ENCODE results near the gene TLDC2.
A peak's percentile ranks its signal among the peaks of the same experiment; 100 is the strongest.
"Not testable (repeated sequence)": the region's sequence is repeated elsewhere in the genome, so short reads cannot be mapped to it uniquely, and the experiment has no call there.

Gene TLDC2

DNA sequence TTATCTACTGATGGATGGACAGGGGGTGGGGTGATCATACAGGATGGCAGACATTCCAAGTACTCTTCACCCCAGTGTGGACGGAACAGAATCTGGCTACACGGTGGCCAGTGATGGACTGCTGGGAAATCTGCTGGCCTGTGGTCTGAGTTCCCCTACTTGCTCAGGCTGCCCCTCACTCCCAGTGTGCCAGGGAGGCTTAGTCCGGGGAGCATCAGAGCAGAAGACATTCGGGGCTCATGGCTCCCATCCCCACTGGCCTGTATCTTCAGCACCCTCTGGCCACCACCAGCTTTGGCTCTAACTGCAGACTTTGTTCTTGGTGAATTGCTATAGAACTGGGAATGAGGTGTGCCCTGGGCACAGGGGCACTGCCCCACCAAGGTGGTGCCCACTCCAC is 15.3 kb downstream of the TLDC2 start:
- Mint-ChIP-seq H3K36me3 (ENCODE audit: low read depth) (peaks cover 59% of the 10 kb centered on the region), H3K9me3 (no peaks in the 10 kb centered on the region), H3K27me3 (no peaks in the 10 kb centered on the region)

DNA sequence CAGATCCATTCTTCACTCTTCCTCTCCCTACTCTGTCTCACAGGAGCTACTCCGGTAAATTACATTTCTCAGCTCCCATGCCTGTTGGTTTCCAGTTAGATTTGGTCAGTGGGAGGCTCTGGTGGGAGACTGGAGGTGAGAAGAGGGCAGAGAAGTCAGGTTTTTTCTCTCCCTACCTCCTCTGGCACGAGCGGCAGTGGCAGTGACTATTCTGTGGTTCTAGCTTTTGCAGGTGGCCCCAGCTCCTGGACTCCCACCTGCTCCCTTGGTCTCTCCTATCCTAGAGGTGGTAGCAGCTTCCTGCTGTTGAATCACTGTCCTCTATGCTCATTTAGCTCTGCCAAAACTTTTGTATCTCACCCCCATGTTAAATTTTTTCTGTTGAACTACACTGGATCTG is 17.9 kb downstream of the TLDC2 start:
- peaks cover 12% of the 10 kb centered on the region for H3K4me1 Mint-ChIP-seq (ENCODE audit: low read depth)
- no peaks in the 10 kb centered on the region for H3K27me3 Mint-ChIP-seq
- H3K36me3 Mint-ChIP-seq (ENCODE audit: low read depth): peaks cover 84% of the 10 kb centered on the region
- no peak overlapping the region for H3K4me3 Mint-ChIP-seq
- H3K27ac Mint-ChIP-seq: peak overlapping the region; percentile 73
- H3K9me3 Mint-ChIP-seq: no peaks in the 10 kb centered on the region
- no peak for DNase-seq

More for the DNA sequence above, 15.3 kb downstream of the TLDC2 start:
- H3K4me3 Mint-ChIP-seq: no peak overlapping the region
- H3K27ac Mint-ChIP-seq: peak overlapping the region; percentile 85
- DNase-seq: no peak
- peaks cover 22% of the 10 kb centered on the region for H3K4me1 Mint-ChIP-seq (ENCODE audit: low read depth)

DNA sequence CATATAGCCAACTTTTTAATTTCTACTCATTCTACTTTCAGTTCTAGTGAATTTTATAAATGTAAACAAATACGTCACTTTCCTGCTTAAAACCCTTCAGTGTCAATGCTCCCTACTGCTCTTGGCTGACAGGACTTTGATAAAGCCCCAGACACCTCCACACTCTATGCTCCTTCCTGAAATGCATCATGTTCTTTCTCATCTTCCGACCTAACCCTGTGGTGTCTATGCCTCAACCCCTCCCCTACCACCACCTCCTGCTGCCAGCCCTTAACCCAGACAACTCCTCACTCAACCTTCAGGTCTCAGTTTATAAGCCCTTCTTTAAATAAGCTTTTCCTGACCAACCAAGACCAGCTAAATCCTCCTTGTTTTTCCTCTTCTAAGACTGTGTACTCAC is 19.1 kb downstream of the TLDC2 start:
- DNase-seq: no peak
- Mint-ChIP-seq H3K9me3 (no peaks in the 10 kb centered on the region), H3K27me3 (no peaks in the 10 kb centered on the region), H3K27ac (peak overlapping the region; percentile 79), H3K36me3 (ENCODE audit: low read depth) (peaks cover 86% of the 10 kb centered on the region), H3K4me3 (no peak overlapping the region), H3K4me1 (ENCODE audit: low read depth) (peaks cover 8% of the 10 kb centered on the region)

DNA sequence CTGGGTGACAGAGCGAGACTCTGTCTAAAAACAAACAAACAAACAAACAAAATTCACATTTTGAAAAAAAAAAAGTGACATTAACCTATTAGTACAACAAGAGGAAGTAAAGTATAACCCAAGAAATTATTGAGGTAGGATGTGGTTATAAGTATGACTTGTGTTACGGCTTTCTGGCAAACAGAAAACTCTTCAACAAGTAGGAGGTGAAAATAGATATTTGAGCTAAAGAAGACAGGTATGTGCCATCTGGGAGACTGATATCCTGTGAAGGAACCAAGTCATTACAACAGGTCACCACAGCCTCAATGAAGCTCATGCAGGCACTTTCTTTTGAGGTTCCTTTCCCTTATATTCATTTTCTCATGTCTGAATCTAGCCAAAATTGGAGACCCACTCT is 28.8 kb downstream of the TLDC2 start:
- no peak overlapping the region for H3K4me3 Mint-ChIP-seq

DNA sequence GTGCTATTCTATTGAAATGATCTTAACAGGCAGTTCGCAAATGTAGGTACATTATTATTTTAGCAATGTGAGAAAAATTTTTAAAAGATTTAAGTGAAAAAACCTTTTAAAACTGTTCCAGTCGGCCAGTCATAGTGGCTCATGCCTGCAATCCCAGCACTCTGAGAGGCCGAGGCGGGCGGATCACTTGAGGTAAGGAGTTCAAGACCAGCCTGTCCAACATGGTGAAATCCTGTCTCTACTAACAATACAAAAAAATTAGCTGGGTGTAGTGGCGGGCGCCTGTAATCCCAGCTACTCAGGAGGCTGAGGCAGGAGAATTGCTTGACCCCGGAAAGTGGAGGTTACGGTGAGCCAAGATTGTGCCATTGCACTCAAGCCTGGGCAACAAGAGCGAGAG is 29.6 kb downstream of the TLDC2 start:
- H3K4me1 Mint-ChIP-seq (ENCODE audit: low read depth): peaks cover 11% of the 10 kb centered on the region
- not testable (repeated sequence) for H3K9me3 Mint-ChIP-seq, DNase-seq, H3K27me3 Mint-ChIP-seq, H3K4me3 Mint-ChIP-seq
- peak overlapping the region; percentile 50 for H3K27ac Mint-ChIP-seq
- peaks cover 74% of the 10 kb centered on the region for H3K36me3 Mint-ChIP-seq (ENCODE audit: low read depth)

More for the DNA sequence above, 28.8 kb downstream of the TLDC2 start:
- DNase-seq: no peak
- Mint-ChIP-seq H3K9me3 (no peaks in the 10 kb centered on the region), H3K27me3 (no peaks in the 10 kb centered on the region), H3K36me3 (ENCODE audit: low read depth) (peaks cover 69% of the 10 kb centered on the region), H3K4me1 (ENCODE audit: low read depth) (peaks cover 11% of the 10 kb centered on the region), H3K27ac (peak overlapping the region; percentile 83)

DNA sequence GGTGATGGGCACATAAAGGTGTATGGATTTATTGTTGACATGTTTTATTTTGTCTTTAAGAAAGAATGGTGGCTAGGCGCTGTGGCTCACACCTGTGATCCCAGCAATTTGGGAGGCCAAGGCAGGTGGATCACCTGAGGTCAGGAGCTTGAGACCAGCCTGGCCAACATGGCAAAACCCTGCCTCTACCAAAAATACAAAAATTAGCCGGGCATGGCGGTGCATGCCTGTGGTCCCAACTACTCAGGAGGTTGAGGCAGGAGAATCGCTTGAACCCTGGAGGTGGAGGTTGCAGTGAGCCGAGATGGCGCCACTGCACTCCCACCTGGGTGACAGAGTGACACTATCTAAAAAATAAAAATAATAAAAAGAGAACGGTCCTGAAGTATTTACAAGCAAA is 30.1 kb downstream of the TLDC2 start:
- DNase-seq, H3K4me3 Mint-ChIP-seq, H3K27me3 Mint-ChIP-seq, H3K9me3 Mint-ChIP-seq: not testable (repeated sequence)
- H3K4me1 Mint-ChIP-seq (ENCODE audit: low read depth): peaks cover 11% of the 10 kb centered on the region
- peak overlapping the region; percentile 50 for H3K27ac Mint-ChIP-seq
- peaks cover 73% of the 10 kb centered on the region for H3K36me3 Mint-ChIP-seq (ENCODE audit: low read depth)

DNA sequence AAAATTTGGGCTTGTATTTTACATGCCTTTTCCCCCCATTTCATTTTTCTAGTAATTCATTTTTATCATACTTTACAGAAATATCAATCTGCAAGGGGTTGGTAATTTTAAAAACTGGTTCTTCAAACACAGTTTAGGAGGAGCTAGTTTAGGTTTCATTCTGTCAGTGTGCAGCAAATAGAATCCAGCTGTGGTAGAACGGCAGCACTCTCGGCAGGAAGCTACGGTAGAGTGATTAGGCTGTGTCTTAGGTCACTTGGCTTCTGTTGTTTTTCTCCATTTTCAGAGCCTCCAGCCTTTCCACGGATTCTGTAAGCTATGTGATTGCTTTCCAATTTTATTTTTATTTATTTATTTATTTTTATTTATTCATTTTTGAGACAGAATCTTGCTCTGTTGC is 32.7 kb downstream of the TLDC2 start:
- Mint-ChIP-seq H3K4me3 (no peak overlapping the region), H3K9me3 (no peaks in the 10 kb centered on the region), H3K27me3 (no peaks in the 10 kb centered on the region), H3K36me3 (ENCODE audit: low read depth) (peaks cover 73% of the 10 kb centered on the region), H3K27ac (no peak overlapping the region), H3K4me1 (ENCODE audit: low read depth) (peaks cover 11% of the 10 kb centered on the region)
- no peak for DNase-seq

DNA sequence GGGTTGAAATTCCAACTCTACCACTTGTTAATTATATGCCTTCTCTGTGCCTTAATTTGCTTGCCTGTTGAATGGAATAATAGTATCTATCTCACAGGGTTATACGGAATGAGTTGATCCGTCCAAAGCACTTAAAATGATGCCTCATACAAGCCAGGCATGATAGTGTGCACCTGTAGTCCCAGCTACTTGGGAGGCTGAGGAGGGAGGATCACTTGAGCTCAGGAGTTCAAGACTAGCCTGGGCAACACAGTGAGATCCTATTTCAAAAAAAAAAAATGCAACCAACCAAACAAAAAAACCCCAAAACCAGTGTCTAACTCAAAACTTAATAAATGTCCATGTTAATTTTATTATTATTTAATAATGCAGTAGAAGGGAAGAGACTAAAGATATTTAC is 40.3 kb downstream of the TLDC2 start:
- Mint-ChIP-seq H3K4me1 (ENCODE audit: low read depth) (peaks cover 9% of the 10 kb centered on the region), H3K4me3 (no peak overlapping the region), H3K27me3 (no peaks in the 10 kb centered on the region), H3K36me3 (ENCODE audit: low read depth) (peaks cover 64% of the 10 kb centered on the region), H3K27ac (peak overlapping the region; percentile 50), H3K9me3 (no peaks in the 10 kb centered on the region)
- DNase-seq: no peak

DNA sequence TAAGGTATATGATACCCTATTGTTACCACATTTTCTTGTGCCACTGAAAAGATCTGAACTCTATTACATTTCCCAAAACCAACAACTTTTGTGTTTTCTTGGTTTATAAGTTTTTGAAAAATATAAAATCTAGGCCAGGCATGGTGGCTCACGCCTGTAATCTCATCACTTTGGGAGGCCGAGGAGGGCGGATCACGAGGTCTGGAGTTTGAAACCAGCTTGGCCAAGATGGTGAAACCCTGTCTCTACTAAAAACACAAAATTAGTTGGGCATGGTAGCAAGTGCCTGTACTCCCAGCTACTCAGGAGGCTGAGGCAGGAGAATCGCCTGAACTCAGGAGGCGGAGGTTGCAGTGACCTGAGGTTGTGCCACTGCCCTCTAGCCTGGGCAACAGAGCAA is 41.3 kb downstream of the TLDC2 start:
- H3K27me3 Mint-ChIP-seq: no peaks in the 10 kb centered on the region

DNA sequence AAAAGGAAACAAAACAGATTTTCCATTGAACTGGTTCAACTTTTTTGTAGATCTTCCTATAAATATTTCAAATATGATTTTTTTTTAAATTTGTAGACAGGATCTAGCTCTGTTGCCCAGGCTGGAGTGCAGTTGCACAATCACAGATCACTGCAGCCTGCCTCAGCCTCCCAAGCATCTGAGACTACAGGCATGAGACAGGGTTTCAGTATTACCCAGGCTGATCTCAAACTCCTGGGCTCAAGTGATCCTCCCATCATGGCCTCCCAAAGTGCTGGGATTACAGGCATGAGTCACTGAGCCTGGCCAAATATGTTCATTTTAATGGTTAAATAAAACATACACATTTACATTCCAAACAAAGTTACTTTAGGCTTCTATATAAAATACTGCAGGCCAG is 42.0 kb downstream of the TLDC2 start:
- no peak overlapping the region for H3K27ac Mint-ChIP-seq
- peaks cover 60% of the 10 kb centered on the region for H3K36me3 Mint-ChIP-seq (ENCODE audit: low read depth)
- H3K4me1 Mint-ChIP-seq (ENCODE audit: low read depth): peaks cover 12% of the 10 kb centered on the region
- no peaks in the 10 kb centered on the region for H3K27me3 Mint-ChIP-seq
- no peaks in the 10 kb centered on the region for H3K9me3 Mint-ChIP-seq
- DNase-seq: peak; percentile 22
- no peak overlapping the region for H3K4me3 Mint-ChIP-seq

More for the DNA sequence above, 41.3 kb downstream of the TLDC2 start:
- Mint-ChIP-seq H3K27ac (peak overlapping the region; percentile 22), H3K9me3 (no peaks in the 10 kb centered on the region), H3K4me3 (no peak overlapping the region), H3K4me1 (ENCODE audit: low read depth) (peaks cover 9% of the 10 kb centered on the region), H3K36me3 (ENCODE audit: low read depth) (peaks cover 61% of the 10 kb centered on the region)
- no peak for DNase-seq

DNA sequence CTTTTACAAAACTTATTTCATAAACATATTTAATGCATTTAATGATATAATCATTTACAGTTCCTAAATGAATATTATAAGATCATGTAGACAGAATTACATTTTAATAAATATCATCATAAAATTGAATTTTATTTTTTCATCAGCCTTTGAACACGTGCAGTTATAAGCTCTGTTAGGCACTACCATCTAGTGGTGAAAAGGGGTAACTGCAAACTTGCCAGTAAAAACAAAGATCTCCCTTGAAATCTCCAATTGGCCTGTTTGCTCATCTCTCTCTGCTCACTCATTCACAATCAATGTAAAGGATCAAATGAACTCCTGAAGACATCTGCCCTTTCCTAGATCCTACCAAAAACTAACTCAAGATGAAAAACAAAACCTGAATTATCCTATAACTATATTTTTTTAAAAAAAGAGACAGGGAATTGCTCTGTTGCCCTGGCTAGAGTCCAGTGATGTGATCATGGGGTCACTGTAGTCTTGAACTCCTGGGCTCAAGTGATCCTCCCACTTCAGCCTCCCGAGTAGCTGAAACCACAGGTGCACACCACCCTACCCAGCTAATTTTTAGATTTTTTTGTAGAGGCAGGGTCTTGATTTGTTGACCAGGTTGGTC is 43.9 kb downstream of the TLDC2 start:
- Mint-ChIP-seq H3K27me3 (no peaks in the 10 kb centered on the region), H3K36me3 (ENCODE audit: low read depth) (peaks cover 59% of the 10 kb centered on the region), H3K4me3 (no peak overlapping the region), H3K27ac (peak overlapping the region; percentile 84), H3K4me1 (ENCODE audit: low read depth) (peaks cover 22% of the 10 kb centered on the region), H3K9me3 (no peaks in the 10 kb centered on the region)
- DNase-seq: no peak

DNA sequence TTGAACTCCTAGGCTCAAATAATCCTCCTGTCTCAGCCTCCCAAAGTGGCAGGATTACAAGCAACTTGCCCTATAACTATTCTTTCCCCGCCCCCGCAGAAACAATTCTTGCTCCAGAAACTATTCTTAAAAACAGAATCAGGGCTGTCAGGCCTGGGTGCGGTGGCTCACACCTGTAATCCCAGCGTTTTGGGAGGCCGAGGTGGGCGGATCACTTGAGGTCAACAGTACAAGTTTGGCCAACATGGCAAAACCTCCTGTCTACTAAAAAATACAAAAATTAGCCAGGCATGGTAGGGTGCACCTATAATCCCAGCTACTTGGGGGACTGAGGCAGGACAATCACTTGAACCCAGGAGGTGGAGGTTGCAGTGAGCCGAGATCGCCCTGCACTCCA is 44.4 kb downstream of the TLDC2 start:
- peaks cover 58% of the 10 kb centered on the region for H3K36me3 Mint-ChIP-seq (ENCODE audit: low read depth)
- no peaks in the 10 kb centered on the region for H3K9me3 Mint-ChIP-seq
- H3K4me3 Mint-ChIP-seq: no peak overlapping the region
- no peak for DNase-seq
- H3K27me3 Mint-ChIP-seq: no peaks in the 10 kb centered on the region
- peak overlapping the region; percentile 84 for H3K27ac Mint-ChIP-seq
- H3K4me1 Mint-ChIP-seq (ENCODE audit: low read depth): peaks cover 25% of the 10 kb centered on the region

DNA sequence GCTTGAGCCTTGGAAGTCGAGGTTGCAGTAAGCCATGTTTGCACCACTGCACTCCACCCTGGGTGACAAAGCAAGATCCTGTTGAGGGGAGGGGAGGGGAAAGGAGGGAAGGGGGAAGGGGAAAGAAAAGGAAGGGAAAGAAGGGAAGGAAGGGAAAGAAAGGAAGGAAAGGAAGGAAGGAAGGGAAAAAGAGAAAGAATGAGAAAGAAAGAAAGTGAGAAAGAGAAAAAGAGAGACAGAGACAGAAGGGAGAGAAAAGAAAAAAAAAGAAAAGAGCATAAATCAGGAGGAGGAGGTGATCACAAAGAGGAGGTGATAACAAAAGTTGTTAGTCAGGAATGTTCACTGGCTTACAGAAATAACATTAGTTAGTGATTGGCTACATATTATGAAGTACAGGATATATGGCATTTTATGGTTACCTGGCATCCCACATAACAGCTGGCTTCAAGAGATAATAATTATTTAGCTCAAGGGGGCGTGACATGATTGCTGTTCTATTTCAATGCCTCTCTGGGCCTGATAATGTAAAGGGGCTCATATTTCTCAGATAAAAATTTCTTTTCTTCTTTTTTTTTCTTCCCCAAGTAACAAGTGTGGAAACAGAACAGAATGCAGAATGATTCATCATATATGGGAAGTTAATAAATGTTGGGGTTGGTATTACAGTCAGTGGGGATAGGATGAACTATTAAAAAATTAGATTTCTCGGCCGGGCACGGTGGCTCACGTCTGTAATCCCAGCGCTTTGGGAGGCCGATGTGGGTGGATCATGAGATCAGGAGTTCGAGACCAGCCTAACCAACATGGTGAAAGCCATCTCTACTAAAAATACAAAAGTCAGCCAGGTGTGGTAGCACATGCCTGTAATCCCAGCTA is 48.5 kb downstream of the TLDC2 start:
- Mint-ChIP-seq H3K36me3 (ENCODE audit: low read depth) (peaks cover 77% of the 10 kb centered on the region), H3K27ac (peak overlapping the region; percentile 83), H3K4me3 (no peak overlapping the region)

DNA sequence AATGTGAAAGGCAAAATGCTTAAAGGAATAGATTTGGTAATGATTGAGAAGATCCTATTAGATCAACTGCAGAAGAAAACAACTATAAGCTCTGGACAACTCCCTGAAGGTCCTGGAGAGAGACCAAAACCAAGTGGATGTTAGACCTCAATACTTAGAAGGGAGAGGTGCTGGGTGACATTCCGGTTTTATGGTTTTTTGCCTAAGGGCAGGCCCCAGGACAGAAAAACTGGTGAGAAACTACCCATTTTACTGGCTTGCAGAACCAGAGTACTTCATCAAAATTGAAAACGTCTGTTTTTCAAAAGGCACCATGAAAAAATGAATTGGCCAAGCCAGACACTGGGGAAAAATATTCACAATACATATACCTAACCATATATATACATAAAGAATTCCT is 49.3 kb downstream of the TLDC2 start:
- H3K4me3 Mint-ChIP-seq: no peak overlapping the region
- H3K27me3 Mint-ChIP-seq: no peaks in the 10 kb centered on the region
- H3K36me3 Mint-ChIP-seq (ENCODE audit: low read depth): peaks cover 83% of the 10 kb centered on the region
- peak; percentile 3 for DNase-seq
- H3K9me3 Mint-ChIP-seq: no peaks in the 10 kb centered on the region
- peaks cover 43% of the 10 kb centered on the region for H3K4me1 Mint-ChIP-seq (ENCODE audit: low read depth)
- peak overlapping the region; percentile 79 for H3K27ac Mint-ChIP-seq

More for the DNA sequence above, 48.5 kb downstream of the TLDC2 start:
- Mint-ChIP-seq H3K27me3 (no peaks in the 10 kb centered on the region), H3K9me3 (no peaks in the 10 kb centered on the region), H3K4me1 (ENCODE audit: low read depth) (peaks cover 41% of the 10 kb centered on the region)
- DNase-seq: peak; percentile 6

DNA sequence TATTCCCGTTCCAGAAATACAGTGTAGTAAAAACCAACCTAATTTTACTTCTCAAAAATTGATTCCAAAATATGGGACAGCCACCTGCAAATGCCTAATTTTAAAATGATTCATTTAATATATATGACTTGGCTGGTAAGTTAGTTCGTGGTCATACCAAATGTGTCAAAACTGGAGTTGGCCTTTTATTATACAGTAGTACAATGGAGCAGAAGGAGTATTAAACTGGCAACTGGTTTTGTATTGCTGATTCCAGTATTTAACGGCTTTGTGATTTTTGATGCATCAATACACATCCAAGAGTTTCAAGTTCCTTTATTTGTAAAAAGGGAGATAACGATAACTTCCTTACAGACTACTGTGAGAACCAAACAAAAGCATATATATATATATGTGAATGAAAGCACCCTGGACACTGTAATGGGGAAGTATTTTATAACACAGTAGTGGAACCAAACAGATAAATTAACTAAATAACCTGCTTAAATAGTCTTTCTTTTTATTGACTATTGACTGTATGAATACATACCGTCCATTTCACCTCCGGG is 50.8 kb downstream of the TLDC2 start:
- Mint-ChIP-seq H3K4me3 (no peak overlapping the region), H3K27ac (peak overlapping the region; percentile 9), H3K36me3 (ENCODE audit: low read depth) (peaks cover 84% of the 10 kb centered on the region), H3K27me3 (no peaks in the 10 kb centered on the region), H3K9me3 (no peaks in the 10 kb centered on the region), H3K4me1 (ENCODE audit: low read depth) (peaks cover 56% of the 10 kb centered on the region)
- no peak for DNase-seq
